MM.1S (cell line): ENCODE data around the gene RHOBTB1.

Source experiments
- DNase-seq: peaks from one replicate; pipeline ENCODE4 v3.0.0-alpha.2; 2015
- H2AFZ ChIP-seq: fragments of 300-600 bp; sonication (generic); 2 replicates; pipeline ENCODE4 v1.6.0; 2016; ENCODE audit warnings: antibody characterized with exemption, low read length
- H3F3A ChIP-seq: fragments of 300-600 bp; sonication (generic); 2 replicates; pipeline ENCODE4 v1.6.1; 2016; ENCODE audit warnings: mild to moderate bottlenecking, antibody characterized with exemption, low read length, moderate library complexity, mixed read lengths; ENCODE audit not compliant: insufficient read depth
- H3K27ac ChIP-seq: fragments of 300-600 bp; sonication (generic); 2 replicates; pipeline ENCODE4 v1.5.1; 2016; ENCODE audit warnings: mild to moderate bottlenecking, low read length
- H3K27me3 ChIP-seq: fragments of 300-600 bp; sonication (generic); replicated peaks from 2 replicates; pipeline ENCODE4 v1.6.0; 2016; ENCODE audit warnings: low read length; ENCODE audit not compliant: insufficient read depth
- H3K36me3 ChIP-seq: fragments of 300-600 bp; sonication (generic); replicated peaks from 2 replicates; pipeline ENCODE4 v1.6.1; 2016; ENCODE audit warnings: mild to moderate bottlenecking, low read length, mixed read lengths; ENCODE audit not compliant: insufficient read depth
- H3K4me1 ChIP-seq: fragments of 300-600 bp; sonication (generic); 2 replicates; pipeline ENCODE4 v1.6.1; 2016; ENCODE audit warnings: low read length, mixed read lengths
- H3K4me2 ChIP-seq: fragments of 300-600 bp; sonication (generic); 2 replicates; pipeline ENCODE4 v1.6.0; 2016; ENCODE audit warnings: low read depth, low read length
- H3K4me3 ChIP-seq: fragments of 300-600 bp; sonication (generic); 2 replicates; pipeline ENCODE4 v1.5.1; 2016; ENCODE audit warnings: low read length, mixed read lengths
- H3K79me2 ChIP-seq: fragments of 300-600 bp; sonication (generic); 2 replicates; pipeline ENCODE4 v1.6.1; 2016; ENCODE audit warnings: mixed run types, low read length, mixed read lengths
- H3K9ac ChIP-seq: fragments of 300-600 bp; sonication (generic); 2 replicates; pipeline ENCODE4 v1.6.1; 2016; ENCODE audit warnings: low read length, mixed read lengths
- H3K9me2 ChIP-seq: fragments of 300-600 bp; sonication (generic); replicated peaks from 2 replicates; pipeline ENCODE4 v1.6.1; 2016; ENCODE audit warnings: mild to moderate bottlenecking, low read length, mixed read lengths; ENCODE audit not compliant: insufficient read depth
- H3K9me3 ChIP-seq: fragments of 300-600 bp; sonication (generic); replicated peaks from 2 replicates; pipeline ENCODE4 v1.6.1; 2016; ENCODE audit warnings: mild to moderate bottlenecking, low read length, mixed read lengths; ENCODE audit not compliant: insufficient read depth
- H4K20me1 ChIP-seq: fragments of 300-600 bp; sonication (generic); 2 replicates; pipeline ENCODE4 v1.6.1; 2016; ENCODE audit warnings: mild to moderate bottlenecking, low read length, moderate library complexity, mixed read lengths; ENCODE audit not compliant: insufficient read depth
- EZH2 ChIP-seq: fragments of 300-600 bp; sonication (generic); optimal IDR thresholded peaks from 2 replicates; pipeline ENCODE3; 2017; ENCODE audit warnings: low read depth, mild to moderate bottlenecking, antibody characterized with exemption, low read length, mixed read lengths
- EZH2phosphoT487 ChIP-seq: fragments of 300-600 bp; sonication (generic); IDR thresholded peaks from 2 replicates; pipeline ENCODE4 v1.6.1; 2018; ENCODE audit warnings: antibody characterized with exemption, low read length
- TF ChIP-seq, protein P1 (sequence below): fragments of 300-600 bp; sonication (generic); IDR thresholded peaks from 2 replicates; pipeline ENCODE4 v1.5.1; 2016; ENCODE audit warnings: antibody characterized with exemption, low read length, mixed read lengths

Gene RHOBTB1

DNA sequence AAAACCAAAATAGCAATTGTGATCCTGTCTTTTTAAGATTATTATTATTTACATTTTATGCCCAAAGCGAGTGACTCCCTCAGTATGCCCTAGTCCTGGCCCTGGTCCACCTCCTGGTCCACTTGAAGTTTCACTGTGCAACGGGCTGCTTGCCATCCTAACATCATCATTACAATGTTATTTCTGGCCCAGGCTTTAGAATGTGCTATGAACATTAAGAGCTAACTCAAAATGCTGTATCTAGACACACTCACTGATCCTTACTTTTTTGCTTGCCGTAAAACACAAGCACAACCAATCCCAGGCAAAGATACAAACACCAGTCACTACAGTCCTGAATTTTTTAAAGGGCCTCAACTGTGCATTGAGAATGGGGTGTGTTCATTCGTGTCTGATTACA is 38.4 kb downstream of the RHOBTB1 start:
- no peaks in the 10 kb centered on the region for H3K36me3 ChIP-seq
- DNase-seq: no peak
- H3K27ac ChIP-seq: no peak overlapping the region
- H3K9me2 ChIP-seq: no peaks in the 10 kb centered on the region
- peaks cover 9% of the 10 kb centered on the region for H3F3A ChIP-seq
- no peak overlapping the region for H2AFZ ChIP-seq
- no peak overlapping the region for H3K9ac ChIP-seq
- H3K27me3 ChIP-seq: no peaks in the 10 kb centered on the region
- TF ChIP-seq EZH2 (no peak), EZH2phosphoT487 (no peak)
- TF ChIP-seq, protein P1, sequence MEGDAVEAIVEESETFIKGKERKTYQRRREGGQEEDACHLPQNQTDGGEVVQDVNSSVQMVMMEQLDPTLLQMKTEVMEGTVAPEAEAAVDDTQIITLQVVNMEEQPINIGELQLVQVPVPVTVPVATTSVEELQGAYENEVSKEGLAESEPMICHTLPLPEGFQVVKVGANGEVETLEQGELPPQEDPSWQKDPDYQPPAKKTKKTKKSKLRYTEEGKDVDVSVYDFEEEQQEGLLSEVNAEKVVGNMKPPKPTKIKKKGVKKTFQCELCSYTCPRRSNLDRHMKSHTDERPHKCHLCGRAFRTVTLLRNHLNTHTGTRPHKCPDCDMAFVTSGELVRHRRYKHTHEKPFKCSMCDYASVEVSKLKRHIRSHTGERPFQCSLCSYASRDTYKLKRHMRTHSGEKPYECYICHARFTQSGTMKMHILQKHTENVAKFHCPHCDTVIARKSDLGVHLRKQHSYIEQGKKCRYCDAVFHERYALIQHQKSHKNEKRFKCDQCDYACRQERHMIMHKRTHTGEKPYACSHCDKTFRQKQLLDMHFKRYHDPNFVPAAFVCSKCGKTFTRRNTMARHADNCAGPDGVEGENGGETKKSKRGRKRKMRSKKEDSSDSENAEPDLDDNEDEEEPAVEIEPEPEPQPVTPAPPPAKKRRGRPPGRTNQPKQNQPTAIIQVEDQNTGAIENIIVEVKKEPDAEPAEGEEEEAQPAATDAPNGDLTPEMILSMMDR: no peak
- H3K4me1 ChIP-seq: peaks cover 7% of the 10 kb centered on the region; the same call in 1 of the 2 replicates
- H3K4me3 ChIP-seq: no peak overlapping the region
- H3K4me2 ChIP-seq: no peak overlapping the region
- H3K9me3 ChIP-seq: no peaks in the 10 kb centered on the region
- no peaks in the 10 kb centered on the region for H4K20me1 ChIP-seq
- H3K79me2 ChIP-seq: no peaks in the 10 kb centered on the region

DNA sequence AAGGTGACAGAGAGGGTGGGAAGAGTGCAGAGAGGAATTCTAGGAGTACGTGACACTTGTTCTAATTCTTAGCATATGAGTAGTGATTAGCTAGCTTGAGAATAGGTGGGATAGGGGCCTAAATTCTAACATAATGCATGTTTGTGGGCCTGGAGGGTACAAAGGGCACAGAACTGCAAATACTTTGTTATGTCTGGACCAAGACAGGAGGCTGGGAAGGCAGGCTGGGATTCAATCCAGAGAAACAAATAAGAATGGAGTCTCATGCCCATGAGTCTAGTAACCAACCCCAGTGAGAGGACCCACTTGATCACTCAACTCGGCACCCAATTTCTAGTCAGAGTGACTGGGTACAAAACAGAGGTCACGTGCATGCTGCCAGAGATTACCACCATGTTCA is 40.9 kb downstream of the RHOBTB1 start:
- H3K4me1 ChIP-seq: no peaks in the 10 kb centered on the region
- H3K9me2 ChIP-seq: no peaks in the 10 kb centered on the region
- TF ChIP-seq EZH2: no peak
- TF ChIP-seq, protein P1: no peak
- no peak for TF ChIP-seq EZH2phosphoT487
- H3K27ac ChIP-seq: no peak overlapping the region
- no peaks in the 10 kb centered on the region for H3K9me3 ChIP-seq
- H2AFZ ChIP-seq: no peak overlapping the region
- H3K4me3 ChIP-seq: no peak overlapping the region
- H3F3A ChIP-seq: no peaks in the 10 kb centered on the region
- no peak overlapping the region for H3K9ac ChIP-seq
- H3K79me2 ChIP-seq: no peaks in the 10 kb centered on the region
- no peaks in the 10 kb centered on the region for H3K27me3 ChIP-seq
- no peaks in the 10 kb centered on the region for H4K20me1 ChIP-seq
- no peaks in the 10 kb centered on the region for H3K36me3 ChIP-seq
- no peak overlapping the region for H3K4me2 ChIP-seq
- DNase-seq: no peak

- DNase-seq: no peak
- no peaks in the 10 kb centered on the region for H4K20me1 ChIP-seq
- H3K4me2 ChIP-seq: no peak overlapping the region
- no peak overlapping the region for H3K9ac ChIP-seq
- no peaks in the 10 kb centered on the region for H3K9me3 ChIP-seq
- no peak overlapping the region for H3K27ac ChIP-seq
- no peaks in the 10 kb centered on the region for H3K9me2 ChIP-seq
- no peak overlapping the region for H3K4me3 ChIP-seq
- no peak overlapping the region for H2AFZ ChIP-seq
- H3K4me1 ChIP-seq: no peaks in the 10 kb centered on the region
- H3K36me3 ChIP-seq: no peaks in the 10 kb centered on the region
- no peaks in the 10 kb centered on the region for H3K27me3 ChIP-seq
- H3K79me2 ChIP-seq: no peaks in the 10 kb centered on the region
- H3F3A ChIP-seq: no peaks in the 10 kb centered on the region
- TF ChIP-seq EZH2phosphoT487 (no peak), EZH2 (no peak)
- TF ChIP-seq, protein P1: no peak
Observed at GRCh38 chr10:60901561-60902235, 42.3 kb downstream of the RHOBTB1 start.
